Fibroblast of lung (primary cell): ENCODE data around the gene NATD1. TPM values are rescaled to one million over a fixed set of nuclear protein-coding genes. Genes with fewer than 3 reads are reported as not detected.

Source experiments
- DNase-seq, 2 donors: peaks; one replicate each; pipeline versions ENCODE4 v3.0.0 to v3.0.0-alpha.2; 2010; ENCODE audit warnings: low read depth in 2 of 2
- H2AFZ ChIP-seq: 2 replicates; pipeline ENCODE4 v1.5.1; 2012; ENCODE audit warnings: low read length, control low read depth, inconsistent platforms
- H3K27ac ChIP-seq: 2 replicates; pipeline ENCODE4 v1.5.1; 2011; ENCODE audit warnings: low read length, control low read depth; ENCODE audit not compliant: insufficient read depth
- H3K27me3 ChIP-seq: 2 replicates; pipeline ENCODE4 v1.5.1; 2011; ENCODE audit warnings: mild to moderate bottlenecking, low read length; ENCODE audit not compliant: control insufficient read depth, insufficient read depth
- H3K36me3 ChIP-seq: 2 replicates; pipeline ENCODE4 v1.5.1; 2011; ENCODE audit warnings: low read length; ENCODE audit not compliant: control insufficient read depth, insufficient read depth
- H3K4me1 ChIP-seq: 2 replicates; pipeline ENCODE4 v1.5.1; 2011; ENCODE audit warnings: low read length; ENCODE audit not compliant: control insufficient read depth, insufficient read depth; ENCODE audit errors: extremely low read depth
- H3K4me2 ChIP-seq: 2 replicates; pipeline ENCODE4 v1.5.1; 2011; ENCODE audit warnings: low read length, control low read depth; ENCODE audit not compliant: insufficient read depth; ENCODE audit errors: extremely low read depth
- H3K4me3 ChIP-seq, 4 experiments: fragments of 200-600 bp in 1 of 4; sonication (generic) in 1 of 4; replicated peaks in 1 of 4; 2 replicates each; pipeline ENCODE4 v1.5.1; 2011 to 2016; ENCODE audit warnings: low read length in 4 of 4, low read depth in 3 of 4, mild to moderate bottlenecking in 3 of 4, control low read depth in 2 of 4, inconsistent platforms in 1 of 4, mixed read lengths in 1 of 4; ENCODE audit not compliant: insufficient read depth in 1 of 4; ENCODE audit errors: control extremely low read depth in 1 of 4
- H3K79me2 ChIP-seq: 2 replicates; pipeline ENCODE4 v1.5.1; 2012; ENCODE audit warnings: mild to moderate bottlenecking, low read length, inconsistent platforms; ENCODE audit not compliant: control insufficient read depth, insufficient read depth
- H3K9ac ChIP-seq: 2 replicates; pipeline ENCODE4 v1.5.1; 2011; ENCODE audit warnings: mild to moderate bottlenecking, low read length, control low read depth; ENCODE audit not compliant: insufficient read depth
- H3K9me3 ChIP-seq: 2 replicates; pipeline ENCODE4 v1.5.1; 2012; ENCODE audit warnings: low read depth, low read length; ENCODE audit not compliant: control insufficient read depth, insufficient read depth
- H4K20me1 ChIP-seq: 2 replicates; pipeline ENCODE4 v1.5.1; 2011; ENCODE audit warnings: low read length; ENCODE audit not compliant: control insufficient read depth, insufficient read depth; ENCODE audit errors: extremely low read depth
- CTCF ChIP-seq, 2 donors: IDR thresholded peaks in 1 of 2; conservative IDR thresholded peaks in 1 of 2; 1 replicate in 1 of 2; 2 replicates in 1 of 2; pipeline ENCODE4 v1.5.1; 2011 to 2012; ENCODE audit warnings: low read length in 2 of 2, control low read depth in 1 of 2, inconsistent platforms in 1 of 2, low read depth in 1 of 2, mild to moderate bottlenecking in 1 of 2
- EZH2 ChIP-seq: IDR thresholded peaks from 2 replicates; pipeline ENCODE4 v1.5.1; 2012; ENCODE audit warnings: low read length, control low read depth, mild to moderate bottlenecking; ENCODE audit errors: missing control alignments
- polyA plus RNA-seq, 2 donors: library from polyadenylated mRNA; depleted of rRNA in 1 of 2; stranded (reverse) in 1 of 2; unstranded in 1 of 2; fragments of >200 nt; gene quantifications; 2 replicates each; pipeline ENCODE4 v1.2.1, GENCODE V29; 2011 to 2012; ENCODE audit warnings: missing spikeins in 1 of 2
- total RNA-seq: library from RNA; depleted of rRNA; stranded (reverse); fragments of >200 nt; gene quantifications from 2 replicates; pipeline ENCODE4 v1.2.1, GENCODE V29; 2014

The NATD1 gene
- total and polyA plus RNA-seq, 2 donors (not counting 1 experiment from before 2014, with no cell fraction given): 5.6 to 9.2 TPM

- H2AFZ ChIP-seq: no peak overlapping the region
- DNase-seq: no peak
- peaks cover 38% of the 10 kb centered on the region for H3K36me3 ChIP-seq
- H3K9me3 ChIP-seq: no peaks in the 10 kb centered on the region
- H3K4me3 ChIP-seq: no peak overlapping the region
- no peaks in the 10 kb centered on the region for H3K4me1 ChIP-seq
- no peak overlapping the region for H3K9ac ChIP-seq
- no peak for TF ChIP-seq EZH2
- TF ChIP-seq CTCF (conservative IDR thresholded peaks at IDR 0.05 in 1 of 2, IDR thresholded peaks at IDR 0.05 in 1 of 2; ENCODE audit: low read depth in 1 of 2, low read length in 2 of 2): no peak
- H3K79me2 ChIP-seq: peaks cover 48% of the 10 kb centered on the region
- no peak overlapping the region for H3K4me2 ChIP-seq
- H3K27me3 ChIP-seq: no peaks in the 10 kb centered on the region
- H4K20me1 ChIP-seq: peaks cover 2% of the 10 kb centered on the region
- no peak overlapping the region for H3K27ac ChIP-seq
Measured at GRCh38 chr17:21300601-21301571, 47.7 kb upstream of the NATD1 start.

- no peak overlapping the region for H3K4me2 ChIP-seq
- no peak overlapping the region for H3K4me3 ChIP-seq
- no peak overlapping the region for H3K27ac ChIP-seq
- no peak for DNase-seq
- H3K4me1 ChIP-seq: no peaks in the 10 kb centered on the region
- peaks cover 56% of the 10 kb centered on the region for H3K79me2 ChIP-seq
- H3K27me3 ChIP-seq: no peaks in the 10 kb centered on the region
- no peak overlapping the region for H3K9ac ChIP-seq
- H4K20me1 ChIP-seq: peaks cover 2% of the 10 kb centered on the region
- no peak overlapping the region for H2AFZ ChIP-seq
- peaks cover 38% of the 10 kb centered on the region for H3K36me3 ChIP-seq
- H3K9me3 ChIP-seq: no peaks in the 10 kb centered on the region
- no peak for TF ChIP-seq EZH2
Measured at GRCh38 chr17:21299981-21300600, 46.9 kb upstream of the NATD1 start.

- H3K79me2 ChIP-seq: peaks cover 67% of the 10 kb centered on the region
- no peak overlapping the region for H2AFZ ChIP-seq
- H4K20me1 ChIP-seq: peaks cover 2% of the 10 kb centered on the region
- no peaks in the 10 kb centered on the region for H3K27me3 ChIP-seq
- peaks cover 35% of the 10 kb centered on the region for H3K36me3 ChIP-seq
- no peaks in the 10 kb centered on the region for H3K4me1 ChIP-seq
- H3K9me3 ChIP-seq: no peaks in the 10 kb centered on the region
- no peak for DNase-seq
- TF ChIP-seq CTCF (conservative IDR thresholded peaks at IDR 0.05 in 1 of 2, IDR thresholded peaks at IDR 0.05 in 1 of 2; ENCODE audit: low read depth in 1 of 2, low read length in 2 of 2) (no peak), EZH2 (no peak)
- H3K4me2 ChIP-seq: no peak overlapping the region
- H3K4me3 ChIP-seq: no peak overlapping the region
- no peak overlapping the region for H3K9ac ChIP-seq
- H3K27ac ChIP-seq: no peak overlapping the region
Measured at GRCh38 chr17:21298983-21299519, 45.8 kb upstream of the NATD1 start.
